HepG2 (cell line): ENCODE data around the gene ZFP69. TPM values are rescaled to one million over a fixed set of nuclear protein-coding genes. Genes with fewer than 3 reads are reported as not detected.

Source experiments
- AGO2 ChIP-seq: fragments of 200-400 bp; formaldehyde crosslinking; optimal IDR thresholded peaks from 2 replicates; pipeline ENCODE3; 2017; ENCODE audit warnings: mild to moderate bottlenecking, low read depth, low read length, moderate library complexity
- CBFB ChIP-seq: sonication (generic); formaldehyde crosslinking; IDR thresholded peaks from 2 replicates; pipeline ENCODE4 v1.4.0; 2020; ENCODE audit warnings: missing genetic modification reagents
- MTA1 ChIP-seq: sonication (generic); formaldehyde crosslinking; IDR thresholded peaks from 2 replicates; pipeline ENCODE4 v1.4.0; 2020; ENCODE audit warnings: missing genetic modification reagents, mild to moderate bottlenecking, borderline replicate concordance
- NR2F6 ChIP-seq, 2 experiments: IDR thresholded peaks; 2 replicates each; pipeline ENCODE4 v1.6.1; 2016; ENCODE audit warnings: antibody characterized with exemption in 1 of 2, mild to moderate bottlenecking in 1 of 2
- TSC22D2 ChIP-seq: sonication (generic); formaldehyde crosslinking; IDR thresholded peaks from 2 replicates; pipeline ENCODE4 v1.5.1; 2020; ENCODE audit warnings: missing genetic modification reagents, mild to moderate bottlenecking, borderline replicate concordance
- ZBTB20 ChIP-seq: sonication (generic); formaldehyde crosslinking; IDR thresholded peaks from 2 replicates; pipeline ENCODE4 v1.8.1; 2023; ENCODE audit warnings: missing genetic modification reagents, low read depth, mild to moderate bottlenecking, borderline replicate concordance
- ZNF101 ChIP-seq: sonication (generic); formaldehyde crosslinking; IDR thresholded peaks from 2 replicates; pipeline ENCODE4 v1.4.0; 2020; ENCODE audit warnings: mild to moderate bottlenecking, low read depth, missing genetic modification reagents, borderline replicate concordance
- ZNF607 ChIP-seq: sonication (generic); formaldehyde crosslinking; IDR thresholded peaks from 2 replicates; pipeline ENCODE4 v1.5.1; 2020; ENCODE audit warnings: missing genetic modification reagents, mild to moderate bottlenecking, borderline replicate concordance
- ZNF772 ChIP-seq: sonication (generic); formaldehyde crosslinking; IDR thresholded peaks from 2 replicates; pipeline ENCODE4 v1.5.0; 2020; ENCODE audit warnings: mild to moderate bottlenecking, missing genetic modification reagents
- polyA plus RNA-seq, 8 experiments: library from polyadenylated mRNA; depleted of rRNA in 3 of 8; stranded (reverse) in 7 of 8; unstranded in 1 of 8; fragments of >200 nt; fragmentation: Illumina TruSeq in 4 of 8; extraction: Trizol in 4 of 8; gene quantifications; 2 replicates each; pipeline versions ENCODE4 v1.2.1 to v1.2.3, GENCODE V29; 2011 to 2016; ENCODE audit warnings: low read depth in 4 of 8, missing spikeins in 1 of 8, mixed read lengths in 1 of 8; ENCODE audit not compliant: insufficient read depth in 1 of 8
- total RNA-seq, 5 experiments: library from RNA; depleted of rRNA; stranded (reverse); fragments of >200 nt; fragmentation: Illumina TruSeq; extraction: Trizol; gene quantifications; 2 replicates each; pipeline ENCODE4 v1.2.3, GENCODE V29; 2016; ENCODE audit warnings: low read depth in 1 of 5
- TF ChIP-seq, protein P1 (sequence below): sonication (generic); formaldehyde crosslinking; IDR thresholded peaks from 2 replicates; pipeline ENCODE4 v1.4.0; 2020; ENCODE audit warnings: missing genetic modification reagents
- TF ChIP-seq, protein P2 (sequence below): sonication (generic); formaldehyde crosslinking; IDR thresholded peaks from 2 replicates; pipeline ENCODE4 v1.4.0; 2020; ENCODE audit warnings: mild to moderate bottlenecking, missing genetic modification reagents
- TF ChIP-seq, protein P3 (sequence below): sonication (generic); formaldehyde crosslinking; IDR thresholded peaks from 2 replicates; pipeline ENCODE4 v1.4.0; 2020; ENCODE audit warnings: missing genetic modification reagents, borderline replicate concordance
- TF ChIP-seq, protein P4 (sequence below): sonication (generic); formaldehyde crosslinking; IDR thresholded peaks from 2 replicates; pipeline ENCODE4 v1.8.1; 2023; ENCODE audit warnings: mild to moderate bottlenecking, missing genetic modification reagents
- TF ChIP-seq, protein P5 (sequence below): sonication (generic); formaldehyde crosslinking; IDR thresholded peaks from 2 replicates; pipeline ENCODE4 v1.4.0; 2020; ENCODE audit warnings: low read depth, mild to moderate bottlenecking, missing genetic modification reagents

Gene ZFP69
- total and polyA plus RNA-seq, 2 of the 13 experiments (the other 11 are each of a cell fraction or from before 2014, with no cell fraction given): 2.6 to 5.6 TPM

DNA sequence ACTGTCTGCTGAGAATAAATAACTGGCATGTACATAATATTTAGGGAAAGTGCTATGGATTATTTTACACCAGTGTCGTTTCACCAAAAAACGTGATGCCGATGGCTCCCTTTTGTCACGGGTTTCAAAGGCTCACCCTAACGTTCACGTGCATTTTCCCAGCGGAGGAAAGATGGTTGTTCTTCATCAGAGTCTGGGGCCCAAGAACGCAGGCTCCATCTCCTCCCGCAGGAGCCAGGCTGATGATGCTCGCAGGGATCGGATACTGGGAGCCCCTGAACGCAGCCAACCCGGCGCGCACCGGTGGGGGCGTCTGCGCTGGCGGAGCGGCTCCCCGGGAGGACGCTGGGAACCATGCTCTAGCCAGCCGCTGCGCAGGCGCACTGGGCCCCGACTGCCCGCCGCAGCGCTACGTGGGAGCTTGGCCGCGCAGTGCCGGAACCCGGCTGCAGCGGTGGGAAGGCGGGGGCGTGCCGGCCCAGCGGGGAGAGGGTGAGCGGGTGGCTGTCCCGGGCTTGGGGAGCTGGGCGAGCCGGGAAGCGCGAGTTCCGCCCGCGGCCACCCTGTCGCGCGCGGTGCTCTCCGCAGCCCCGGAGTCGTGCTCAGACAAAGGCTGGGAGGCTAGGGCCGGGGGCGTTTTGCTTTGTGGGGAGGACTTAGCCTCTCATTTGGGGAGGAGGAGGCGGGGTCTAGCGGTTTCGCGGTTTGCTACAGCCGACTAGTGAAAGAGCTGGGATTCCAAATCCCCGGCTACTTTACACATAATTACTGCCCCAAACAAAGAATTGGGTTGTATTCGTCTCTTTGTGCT lies 27.2 kb upstream of the ZFP69 start, which contains the start of gene ZFP69B (continued):
- TF ChIP-seq, protein P1, sequence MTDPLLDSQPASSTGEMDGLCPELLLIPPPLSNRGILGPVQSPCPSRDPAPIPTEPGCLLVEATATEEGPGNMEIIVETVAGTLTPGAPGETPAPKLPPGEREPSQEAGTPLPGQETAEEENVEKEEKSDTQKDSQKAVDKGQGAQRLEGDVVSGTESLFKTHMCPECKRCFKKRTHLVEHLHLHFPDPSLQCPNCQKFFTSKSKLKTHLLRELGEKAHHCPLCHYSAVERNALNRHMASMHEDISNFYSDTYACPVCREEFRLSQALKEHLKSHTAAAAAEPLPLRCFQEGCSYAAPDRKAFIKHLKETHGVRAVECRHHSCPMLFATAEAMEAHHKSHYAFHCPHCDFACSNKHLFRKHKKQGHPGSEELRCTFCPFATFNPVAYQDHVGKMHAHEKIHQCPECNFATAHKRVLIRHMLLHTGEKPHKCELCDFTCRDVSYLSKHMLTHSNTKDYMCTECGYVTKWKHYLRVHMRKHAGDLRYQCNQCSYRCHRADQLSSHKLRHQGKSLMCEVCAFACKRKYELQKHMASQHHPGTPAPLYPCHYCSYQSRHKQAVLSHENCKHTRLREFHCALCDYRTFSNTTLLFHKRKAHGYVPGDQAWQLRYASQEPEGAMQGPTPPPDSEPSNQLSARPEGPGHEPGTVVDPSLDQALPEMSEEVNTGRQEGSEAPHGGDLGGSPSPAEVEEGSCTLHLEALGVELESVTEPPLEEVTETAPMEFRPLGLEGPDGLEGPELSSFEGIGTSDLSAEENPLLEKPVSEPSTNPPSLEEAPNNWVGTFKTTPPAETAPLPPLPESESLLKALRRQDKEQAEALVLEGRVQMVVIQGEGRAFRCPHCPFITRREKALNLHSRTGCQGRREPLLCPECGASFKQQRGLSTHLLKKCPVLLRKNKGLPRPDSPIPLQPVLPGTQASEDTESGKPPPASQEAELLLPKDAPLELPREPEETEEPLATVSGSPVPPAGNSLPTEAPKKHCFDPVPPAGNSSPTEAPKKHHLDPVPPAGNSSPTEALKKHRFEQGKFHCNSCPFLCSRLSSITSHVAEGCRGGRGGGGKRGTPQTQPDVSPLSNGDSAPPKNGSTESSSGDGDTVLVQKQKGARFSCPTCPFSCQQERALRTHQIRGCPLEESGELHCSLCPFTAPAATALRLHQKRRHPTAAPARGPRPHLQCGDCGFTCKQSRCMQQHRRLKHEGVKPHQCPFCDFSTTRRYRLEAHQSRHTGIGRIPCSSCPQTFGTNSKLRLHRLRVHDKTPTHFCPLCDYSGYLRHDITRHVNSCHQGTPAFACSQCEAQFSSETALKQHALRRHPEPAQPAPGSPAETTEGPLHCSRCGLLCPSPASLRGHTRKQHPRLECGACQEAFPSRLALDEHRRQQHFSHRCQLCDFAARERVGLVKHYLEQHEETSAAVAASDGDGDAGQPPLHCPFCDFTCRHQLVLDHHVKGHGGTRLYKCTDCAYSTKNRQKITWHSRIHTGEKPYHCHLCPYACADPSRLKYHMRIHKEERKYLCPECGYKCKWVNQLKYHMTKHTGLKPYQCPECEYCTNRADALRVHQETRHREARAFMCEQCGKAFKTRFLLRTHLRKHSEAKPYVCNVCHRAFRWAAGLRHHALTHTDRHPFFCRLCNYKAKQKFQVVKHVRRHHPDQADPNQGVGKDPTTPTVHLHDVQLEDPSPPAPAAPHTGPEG (CRISPR knock-in tag): 0 out of 2 replicates have a peak, but pooled peaks have one; percentile 52
- peak; percentile 71; the same call in 1 of the 2 replicates for TF ChIP-seq CBFB (CRISPR knock-in tag)
- TF ChIP-seq ZBTB20 (CRISPR knock-in tag): no peak
- peak; percentile 67 for TF ChIP-seq ZNF772 (CRISPR knock-in tag)
- peak; percentile 72; the same call in 1 of the 2 replicates for TF ChIP-seq MTA1
- no peak for TF ChIP-seq NR2F6 (IDR thresholded peaks at IDR 0.05)
- no peak; the same call in 1 of the 2 replicates for TF ChIP-seq NR2F6 (CRISPR knock-in tag; IDR thresholded peaks at IDR 0.05)
- TF ChIP-seq, protein P2, sequence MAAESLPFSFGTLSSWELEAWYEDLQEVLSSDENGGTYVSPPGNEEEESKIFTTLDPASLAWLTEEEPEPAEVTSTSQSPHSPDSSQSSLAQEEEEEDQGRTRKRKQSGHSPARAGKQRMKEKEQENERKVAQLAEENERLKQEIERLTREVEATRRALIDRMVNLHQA (CRISPR knock-in tag): no peak
- TF ChIP-seq, protein P3, sequence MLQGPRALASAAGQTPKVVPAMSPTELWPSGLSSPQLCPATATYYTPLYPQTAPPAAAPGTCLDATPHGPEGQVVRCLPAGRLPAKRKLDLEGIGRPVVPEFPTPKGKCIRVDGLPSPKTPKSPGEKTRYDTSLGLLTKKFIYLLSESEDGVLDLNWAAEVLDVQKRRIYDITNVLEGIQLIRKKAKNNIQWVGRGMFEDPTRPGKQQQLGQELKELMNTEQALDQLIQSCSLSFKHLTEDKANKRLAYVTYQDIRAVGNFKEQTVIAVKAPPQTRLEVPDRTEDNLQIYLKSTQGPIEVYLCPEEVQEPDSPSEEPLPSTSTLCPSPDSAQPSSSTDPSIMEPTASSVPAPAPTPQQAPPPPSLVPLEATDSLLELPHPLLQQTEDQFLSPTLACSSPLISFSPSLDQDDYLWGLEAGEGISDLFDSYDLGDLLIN: 0 out of 2 replicates have a peak, but pooled peaks have one; percentile 33
- TF ChIP-seq ZNF607: peak; percentile 72; the same call in 1 of the 2 replicates
- TF ChIP-seq TSC22D2 (CRISPR knock-in tag): no peak
- TF ChIP-seq, protein P4, sequence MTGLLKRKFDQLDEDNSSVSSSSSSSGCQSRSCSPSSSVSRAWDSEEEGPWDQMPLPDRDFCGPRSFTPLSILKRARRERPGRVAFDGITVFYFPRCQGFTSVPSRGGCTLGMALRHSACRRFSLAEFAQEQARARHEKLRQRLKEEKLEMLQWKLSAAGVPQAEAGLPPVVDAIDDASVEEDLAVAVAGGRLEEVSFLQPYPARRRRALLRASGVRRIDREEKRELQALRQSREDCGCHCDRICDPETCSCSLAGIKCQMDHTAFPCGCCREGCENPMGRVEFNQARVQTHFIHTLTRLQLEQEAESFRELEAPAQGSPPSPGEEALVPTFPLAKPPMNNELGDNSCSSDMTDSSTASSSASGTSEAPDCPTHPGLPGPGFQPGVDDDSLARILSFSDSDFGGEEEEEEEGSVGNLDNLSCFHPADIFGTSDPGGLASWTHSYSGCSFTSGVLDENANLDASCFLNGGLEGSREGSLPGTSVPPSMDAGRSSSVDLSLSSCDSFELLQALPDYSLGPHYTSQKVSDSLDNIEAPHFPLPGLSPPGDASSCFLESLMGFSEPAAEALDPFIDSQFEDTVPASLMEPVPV (CRISPR knock-in tag): no peak; the same call in 1 of the 2 replicates
- TF ChIP-seq, protein P5, sequence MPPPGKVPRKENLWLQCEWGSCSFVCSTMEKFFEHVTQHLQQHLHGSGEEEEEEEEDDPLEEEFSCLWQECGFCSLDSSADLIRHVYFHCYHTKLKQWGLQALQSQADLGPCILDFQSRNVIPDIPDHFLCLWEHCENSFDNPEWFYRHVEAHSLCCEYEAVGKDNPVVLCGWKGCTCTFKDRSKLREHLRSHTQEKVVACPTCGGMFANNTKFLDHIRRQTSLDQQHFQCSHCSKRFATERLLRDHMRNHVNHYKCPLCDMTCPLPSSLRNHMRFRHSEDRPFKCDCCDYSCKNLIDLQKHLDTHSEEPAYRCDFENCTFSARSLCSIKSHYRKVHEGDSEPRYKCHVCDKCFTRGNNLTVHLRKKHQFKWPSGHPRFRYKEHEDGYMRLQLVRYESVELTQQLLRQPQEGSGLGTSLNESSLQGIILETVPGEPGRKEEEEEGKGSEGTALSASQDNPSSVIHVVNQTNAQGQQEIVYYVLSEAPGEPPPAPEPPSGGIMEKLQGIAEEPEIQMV (CRISPR knock-in tag): 0 out of 2 replicates have a peak, but pooled peaks have one; percentile 35
- TF ChIP-seq AGO2: peak; percentile 42
- TF ChIP-seq ZNF101: no peak
